Activated T-cell treated with anti-CD3 and anti-CD28 coated beads, Interleukin-2, amount 50 U/mL, for 24 hours (primary cell): ENCODE measurements around the gene CASR.

ENCODE experiments used
- DNase-seq: peaks from one replicate; pipeline ENCODE4 v3.0.0-alpha.2; 2020
- H3K27ac Mint-ChIP-seq: 2 replicates; pipeline ENCODE4 v1.8.0; 2020; ENCODE audit warnings: mild to moderate bottlenecking, mixed read lengths
- H3K27me3 Mint-ChIP-seq: 2 replicates; pipeline ENCODE4 v1.8.0; 2020; ENCODE audit warnings: mixed read lengths
- H3K36me3 Mint-ChIP-seq: 2 replicates; pipeline ENCODE4 v1.8.0; 2020; ENCODE audit warnings: low read depth, mixed read lengths
- H3K4me1 Mint-ChIP-seq: 2 replicates; pipeline ENCODE4 v1.8.0; 2020; ENCODE audit warnings: low read depth, mixed read lengths
- H3K4me3 Mint-ChIP-seq: 2 replicates; pipeline ENCODE4 v1.8.0; 2020; ENCODE audit warnings: mild to moderate bottlenecking, moderate library complexity, mixed read lengths
- H3K9me3 Mint-ChIP-seq: 2 replicates; pipeline ENCODE4 v1.8.0; 2020; ENCODE audit warnings: mixed read lengths

CASR gene

DNA sequence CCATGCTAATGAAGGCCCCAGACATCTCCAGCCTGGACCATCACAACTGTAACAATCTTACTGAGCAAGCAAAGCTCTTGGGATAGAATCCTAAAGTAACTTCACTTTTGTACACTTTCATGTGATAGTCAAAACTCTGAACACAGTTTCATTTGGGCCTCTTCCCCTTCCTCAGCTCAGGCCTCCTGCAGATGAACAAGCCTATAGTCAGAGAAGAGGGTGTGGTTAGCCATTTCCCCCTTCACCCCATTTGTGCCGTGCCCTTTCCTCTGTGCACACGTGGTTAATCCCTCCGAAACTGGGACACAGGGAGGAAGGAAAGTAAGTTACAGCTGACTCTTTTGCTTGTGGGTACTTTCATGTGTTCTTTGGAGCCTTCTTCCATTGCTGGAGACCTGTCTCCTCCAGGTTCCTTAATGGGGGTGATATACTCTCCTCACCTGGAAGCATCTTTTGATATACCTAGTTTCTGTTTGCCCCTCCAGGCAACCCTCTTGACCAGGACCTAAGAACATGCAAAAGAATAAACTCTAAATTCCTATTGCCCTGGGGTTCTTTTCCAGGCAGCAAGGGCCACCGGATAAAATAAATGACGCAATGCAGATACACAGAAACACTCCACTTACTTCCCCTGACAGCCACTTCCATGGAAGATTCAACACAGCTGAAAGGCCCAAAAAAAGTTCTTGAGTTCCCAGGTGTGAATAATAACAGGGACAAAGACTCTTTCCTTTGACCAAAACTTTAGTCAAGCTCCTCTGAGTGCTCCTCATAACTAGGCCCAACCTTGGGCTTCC, 112.0 kb downstream of the CASR start:
- no peak for DNase-seq
- H3K4me3 Mint-ChIP-seq = no peak overlapping the region
- peaks cover 19% of the 10 kb centered on the region for H3K4me1 Mint-ChIP-seq
- H3K27ac Mint-ChIP-seq = no peak overlapping the region
- H3K27me3 Mint-ChIP-seq = no peaks in the 10 kb centered on the region
- H3K9me3 Mint-ChIP-seq = no peaks in the 10 kb centered on the region
- no peaks in the 10 kb centered on the region for H3K36me3 Mint-ChIP-seq

DNA sequence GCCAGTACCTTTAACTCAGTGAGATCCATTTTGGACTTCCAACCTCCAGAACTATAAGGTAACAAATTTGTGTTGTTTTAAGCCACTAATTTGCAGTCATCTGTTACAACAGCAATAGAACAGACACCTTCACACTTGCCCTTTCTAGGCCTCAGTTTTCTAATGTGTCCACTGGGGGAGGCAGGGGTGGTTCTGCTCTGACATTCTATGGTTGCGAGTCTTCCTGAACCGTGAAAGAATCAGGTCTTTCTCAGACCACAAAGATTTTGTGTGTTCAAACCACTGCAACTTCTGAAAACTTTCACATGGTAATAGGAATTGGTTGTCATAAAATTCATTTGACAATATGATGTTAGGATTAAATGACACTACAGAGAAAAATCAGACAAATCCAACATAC, 114.8 kb downstream of the CASR start:
- Mint-ChIP-seq H3K9me3 (no peaks in the 10 kb centered on the region), H3K4me1 (peaks cover 19% of the 10 kb centered on the region), H3K27me3 (no peaks in the 10 kb centered on the region), H3K4me3 (no peak overlapping the region), H3K36me3 (no peaks in the 10 kb centered on the region), H3K27ac (no peak overlapping the region)
- DNase-seq = no peak

DNA sequence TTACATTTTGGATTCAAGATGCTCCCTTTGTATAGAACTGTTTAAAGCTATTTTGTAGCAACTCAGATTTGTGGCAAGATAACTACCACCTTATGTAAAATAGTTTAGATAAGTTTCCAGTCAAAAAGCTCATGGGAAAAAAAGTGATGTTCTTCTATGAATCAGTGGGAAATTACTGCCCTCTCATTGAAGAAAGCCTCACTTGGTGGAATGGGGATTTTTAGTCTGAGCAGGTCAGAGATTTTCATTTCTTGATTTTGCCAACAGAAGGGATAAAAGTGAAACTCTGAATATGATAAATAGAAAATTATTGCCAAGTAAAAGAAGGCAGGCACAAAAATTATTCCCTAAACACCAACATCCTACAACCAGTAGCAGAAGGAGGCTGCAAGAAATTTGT, 115.7 kb downstream of the CASR start:
- Mint-ChIP-seq H3K36me3 (no peaks in the 10 kb centered on the region), H3K9me3 (no peaks in the 10 kb centered on the region), H3K27ac (peak overlapping the region; percentile 31), H3K4me1 (peaks cover 19% of the 10 kb centered on the region), H3K27me3 (no peaks in the 10 kb centered on the region), H3K4me3 (no peak overlapping the region)
- no peak for DNase-seq

DNA sequence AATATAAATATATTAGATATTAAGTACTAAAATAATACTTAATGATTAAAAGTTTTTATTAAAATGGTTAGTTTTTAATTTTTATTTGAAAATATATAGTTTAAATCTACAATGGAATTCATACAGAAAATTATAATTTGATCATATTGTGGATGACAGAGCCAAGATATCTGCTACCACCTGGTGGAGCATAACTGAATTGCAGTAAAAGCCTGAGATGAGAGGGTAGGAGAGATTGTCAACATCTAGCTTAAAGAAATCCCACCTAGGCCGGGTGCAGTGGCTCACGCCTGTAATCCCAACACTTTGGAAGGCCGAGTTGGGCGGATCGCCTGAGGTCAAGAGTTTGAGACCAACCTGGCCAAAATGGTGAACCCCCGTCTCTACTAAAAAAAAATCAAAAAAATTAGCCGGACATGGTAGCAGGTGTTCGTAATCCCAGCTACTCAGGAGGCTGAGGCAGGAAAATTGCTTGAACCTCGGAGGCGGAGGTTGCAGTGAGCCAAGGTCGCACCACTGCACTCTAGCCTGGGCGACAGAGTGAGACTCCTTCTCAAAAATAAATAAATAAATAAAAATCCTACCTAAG, 116.5 kb downstream of the CASR start:
- no peak overlapping the region for H3K27ac Mint-ChIP-seq
- no peak overlapping the region for H3K4me3 Mint-ChIP-seq
- no peaks in the 10 kb centered on the region for H3K36me3 Mint-ChIP-seq
- H3K27me3 Mint-ChIP-seq = no peaks in the 10 kb centered on the region
- DNase-seq = no peak
- H3K9me3 Mint-ChIP-seq = no peaks in the 10 kb centered on the region
- H3K4me1 Mint-ChIP-seq = peaks cover 19% of the 10 kb centered on the region

DNA sequence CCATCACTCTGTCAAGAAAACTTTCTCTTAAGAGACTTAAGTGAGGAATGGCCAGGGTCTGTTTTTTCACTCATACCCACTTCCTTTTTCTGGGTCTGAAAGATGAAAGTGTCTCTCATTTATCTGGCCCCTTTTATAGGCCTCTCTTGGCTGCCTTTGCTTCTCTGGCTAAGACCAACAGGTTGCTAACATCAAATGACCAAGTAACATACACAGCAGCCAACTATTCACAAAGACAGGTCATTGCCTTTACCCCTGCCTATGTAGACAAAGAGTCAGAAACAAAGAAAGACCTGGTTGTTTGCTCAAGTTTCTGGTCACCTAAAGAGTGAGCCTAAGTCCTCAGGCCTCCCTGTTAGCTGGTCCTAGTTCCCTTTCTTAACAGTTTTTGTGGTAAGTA, 117.6 kb downstream of the CASR start:
- DNase-seq = no peak

DNA sequence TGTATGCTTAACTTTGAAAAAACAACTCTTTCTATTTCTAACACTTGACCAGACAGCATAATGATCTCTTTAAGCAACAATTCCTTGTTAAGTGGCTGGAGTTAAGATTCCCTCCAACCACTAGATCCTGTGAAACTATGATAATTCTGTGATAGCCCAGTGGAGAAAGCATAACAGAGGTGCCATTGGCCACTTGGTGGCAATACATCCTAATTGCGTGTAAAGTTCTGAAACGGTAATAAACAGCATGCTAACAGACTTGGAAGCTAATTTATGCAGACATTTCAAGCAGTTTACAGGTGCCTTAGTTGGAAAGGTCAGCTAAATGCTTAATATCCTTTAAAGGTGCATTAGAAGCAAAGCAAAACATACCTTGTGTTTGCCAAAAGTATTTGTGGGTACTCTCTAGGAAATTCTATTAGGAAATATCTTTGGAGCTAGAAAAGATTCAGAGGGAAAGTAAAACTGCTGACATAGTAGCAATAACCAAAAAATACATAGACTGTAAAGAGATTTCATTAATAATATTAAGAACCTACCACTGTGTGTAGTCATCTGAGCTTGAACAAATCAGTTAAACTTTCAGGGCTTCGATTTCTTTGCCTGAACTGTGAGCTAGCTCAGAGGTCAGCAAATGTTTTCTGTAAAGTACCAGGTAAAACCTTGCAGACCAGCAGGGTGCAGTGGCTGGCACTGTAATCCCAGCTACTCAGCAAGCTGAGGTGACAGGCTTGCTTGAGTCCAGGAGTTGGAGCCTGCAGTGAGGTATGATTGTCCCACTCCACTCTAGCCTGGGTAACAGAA, 122.6 kb downstream of the CASR start:
- no peaks in the 10 kb centered on the region for H3K36me3 Mint-ChIP-seq
- no peaks in the 10 kb centered on the region for H3K4me1 Mint-ChIP-seq
- DNase-seq = no peak
- no peaks in the 10 kb centered on the region for H3K27me3 Mint-ChIP-seq
- no peak overlapping the region for H3K27ac Mint-ChIP-seq
- H3K9me3 Mint-ChIP-seq = no peaks in the 10 kb centered on the region
- H3K4me3 Mint-ChIP-seq = no peak overlapping the region

More for the DNA sequence above, 117.6 kb downstream of the CASR start:
- peaks cover 19% of the 10 kb centered on the region for H3K4me1 Mint-ChIP-seq
- H3K4me3 Mint-ChIP-seq = no peak overlapping the region
- no peaks in the 10 kb centered on the region for H3K36me3 Mint-ChIP-seq
- no peaks in the 10 kb centered on the region for H3K27me3 Mint-ChIP-seq
- no peak overlapping the region for H3K27ac Mint-ChIP-seq
- no peaks in the 10 kb centered on the region for H3K9me3 Mint-ChIP-seq

DNA sequence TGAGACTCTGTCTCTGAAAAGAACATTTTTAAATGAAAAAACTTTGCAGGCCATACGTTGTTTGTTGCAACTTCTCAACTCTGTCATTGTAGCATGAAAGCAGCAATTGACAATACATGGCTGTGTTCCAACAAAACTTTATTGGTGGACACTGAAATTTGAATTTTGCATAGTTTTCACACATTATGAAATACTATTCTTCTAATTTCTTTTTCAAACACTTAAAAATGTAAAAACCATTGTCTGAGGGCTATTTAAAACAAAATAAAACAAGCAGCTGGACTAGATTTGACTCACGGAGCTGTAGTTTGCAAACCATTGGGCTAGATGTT, 123.1 kb downstream of the CASR start:
- no peaks in the 10 kb centered on the region for H3K36me3 Mint-ChIP-seq
- H3K4me3 Mint-ChIP-seq = no peak overlapping the region
- H3K27ac Mint-ChIP-seq = no peak overlapping the region
- H3K4me1 Mint-ChIP-seq = no peaks in the 10 kb centered on the region
- no peaks in the 10 kb centered on the region for H3K27me3 Mint-ChIP-seq
- H3K9me3 Mint-ChIP-seq = no peaks in the 10 kb centered on the region
- DNase-seq = no peak

DNA sequence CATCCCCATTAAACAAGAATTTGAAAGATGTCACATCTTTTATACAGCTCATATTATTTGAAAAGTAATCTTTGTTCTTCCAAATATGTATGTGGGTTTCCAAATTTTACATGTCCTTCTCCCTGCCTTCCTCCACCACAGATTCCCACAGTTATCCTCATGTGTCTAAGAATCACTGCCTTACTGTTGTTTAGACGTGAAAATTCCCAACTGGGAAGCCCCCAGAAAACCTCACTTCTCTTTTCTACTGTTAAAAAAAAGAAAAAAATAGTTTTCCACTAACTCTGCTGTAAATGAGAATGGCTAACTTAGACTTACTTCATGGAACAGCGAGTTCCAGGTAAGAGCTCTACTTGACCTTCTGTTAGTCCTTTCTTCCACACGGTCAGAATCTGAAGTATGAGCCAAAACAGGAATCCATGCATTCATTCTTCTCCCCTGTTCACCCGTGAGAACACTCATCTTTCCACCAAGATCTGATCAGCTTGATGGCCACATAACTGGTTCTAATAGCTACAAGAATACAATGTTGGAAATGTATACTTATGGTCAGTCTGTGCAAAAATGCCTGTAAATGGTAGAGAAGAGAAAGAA, 123.7 kb downstream of the CASR start:
- no peaks in the 10 kb centered on the region for H3K36me3 Mint-ChIP-seq
- no peak overlapping the region for H3K4me3 Mint-ChIP-seq
- no peaks in the 10 kb centered on the region for H3K9me3 Mint-ChIP-seq
- H3K4me1 Mint-ChIP-seq = no peaks in the 10 kb centered on the region
- no peak for DNase-seq
- no peaks in the 10 kb centered on the region for H3K27me3 Mint-ChIP-seq
- H3K27ac Mint-ChIP-seq = no peak overlapping the region

DNA sequence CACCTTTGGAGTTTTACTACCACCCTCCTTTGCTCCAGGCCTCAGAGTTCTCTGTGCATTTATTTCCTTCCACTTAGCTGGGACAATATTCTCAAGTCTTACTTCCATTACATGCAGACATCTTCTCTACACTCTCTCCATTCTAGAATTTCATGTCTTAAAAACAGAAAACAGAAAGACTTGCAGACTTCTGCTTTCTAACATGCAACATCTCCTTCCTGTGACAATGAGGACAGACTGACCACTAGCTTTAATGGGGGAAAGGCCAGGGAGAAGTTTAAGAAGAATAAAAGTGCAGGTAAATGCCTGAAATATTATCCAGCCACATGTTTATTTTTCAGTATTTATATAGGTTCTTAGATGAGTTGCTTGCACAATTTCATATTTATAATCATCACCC, 124.5 kb downstream of the CASR start:
- Mint-ChIP-seq H3K4me1 (peaks cover 4% of the 10 kb centered on the region), H3K36me3 (no peaks in the 10 kb centered on the region), H3K27ac (no peak overlapping the region), H3K4me3 (no peak overlapping the region), H3K27me3 (no peaks in the 10 kb centered on the region), H3K9me3 (no peaks in the 10 kb centered on the region)
- no peak for DNase-seq

DNA sequence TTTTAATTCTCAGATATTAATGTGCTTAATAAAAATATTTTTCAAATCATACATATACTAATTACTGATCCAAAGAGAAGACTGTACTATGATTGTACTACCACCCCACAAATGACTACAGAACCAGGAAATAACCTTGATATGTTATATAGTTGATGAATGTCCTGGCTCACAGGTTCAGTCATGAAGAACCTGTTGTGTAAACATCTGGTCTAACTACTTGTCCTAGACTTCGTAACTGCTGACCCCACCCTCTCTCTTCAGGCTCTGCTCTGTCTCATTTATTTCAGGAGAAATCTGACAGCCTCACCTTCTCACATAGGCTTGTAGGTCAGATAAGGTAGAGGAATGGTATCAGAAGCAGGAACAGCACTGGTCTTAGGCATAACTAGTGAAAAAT, 126.9 kb downstream of the CASR start:
- H3K27ac Mint-ChIP-seq = no peak overlapping the region
- no peaks in the 10 kb centered on the region for H3K36me3 Mint-ChIP-seq
- peaks cover 2% of the 10 kb centered on the region for H3K27me3 Mint-ChIP-seq
- no peaks in the 10 kb centered on the region for H3K9me3 Mint-ChIP-seq
- no peak for DNase-seq
- no peak overlapping the region for H3K4me3 Mint-ChIP-seq
- peaks cover 7% of the 10 kb centered on the region for H3K4me1 Mint-ChIP-seq

DNA sequence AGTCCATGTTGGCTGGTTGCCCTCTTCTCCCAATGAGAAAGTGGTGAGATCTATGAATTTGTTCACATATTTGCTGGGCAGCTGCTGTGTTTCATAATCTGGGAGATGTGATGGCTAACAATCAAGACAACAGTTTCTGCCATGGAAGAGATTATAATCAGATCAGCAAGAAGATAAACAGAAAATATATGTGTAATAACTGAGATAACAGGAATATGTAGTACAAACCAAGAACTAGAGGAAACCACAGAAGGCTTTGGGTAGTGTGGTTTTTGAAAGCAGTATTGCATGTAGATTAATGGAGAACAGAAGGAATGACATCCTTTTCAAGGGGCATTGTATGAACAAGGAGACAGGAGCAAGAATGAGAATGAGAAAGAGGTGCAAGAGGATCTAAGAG, 129.4 kb downstream of the CASR start:
- Mint-ChIP-seq H3K4me1 (peaks cover 7% of the 10 kb centered on the region), H3K27ac (no peak overlapping the region), H3K27me3 (peaks cover 6% of the 10 kb centered on the region)

DNA sequence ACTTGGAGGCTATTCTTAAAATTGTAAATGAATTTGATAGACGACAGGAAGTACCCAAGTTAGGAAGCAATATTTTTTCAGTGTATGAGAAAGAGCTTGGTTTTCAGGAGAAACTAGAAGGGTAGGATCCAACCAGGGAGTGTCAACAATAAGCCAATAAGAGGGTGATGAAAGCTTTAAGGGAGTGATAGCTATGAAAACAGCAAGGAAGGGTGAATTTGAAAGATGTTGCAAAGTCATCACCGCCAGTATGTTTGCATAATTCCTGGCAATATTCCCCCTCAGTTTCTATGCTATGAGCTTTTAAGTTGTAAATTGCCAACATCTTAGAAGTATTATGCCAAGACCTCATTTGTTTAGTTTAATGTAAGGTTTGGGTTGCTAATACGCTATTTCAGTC, 129.8 kb downstream of the CASR start:
- H3K4me1 Mint-ChIP-seq = peaks cover 7% of the 10 kb centered on the region
- H3K36me3 Mint-ChIP-seq = no peaks in the 10 kb centered on the region
- no peaks in the 10 kb centered on the region for H3K9me3 Mint-ChIP-seq
- DNase-seq = no peak
- peaks cover 6% of the 10 kb centered on the region for H3K27me3 Mint-ChIP-seq
- H3K27ac Mint-ChIP-seq = no peak overlapping the region
- no peak overlapping the region for H3K4me3 Mint-ChIP-seq

More for the DNA sequence above, 129.4 kb downstream of the CASR start:
- H3K4me3 Mint-ChIP-seq = no peak overlapping the region
- no peak for DNase-seq
- H3K36me3 Mint-ChIP-seq = no peaks in the 10 kb centered on the region
- no peaks in the 10 kb centered on the region for H3K9me3 Mint-ChIP-seq

DNA sequence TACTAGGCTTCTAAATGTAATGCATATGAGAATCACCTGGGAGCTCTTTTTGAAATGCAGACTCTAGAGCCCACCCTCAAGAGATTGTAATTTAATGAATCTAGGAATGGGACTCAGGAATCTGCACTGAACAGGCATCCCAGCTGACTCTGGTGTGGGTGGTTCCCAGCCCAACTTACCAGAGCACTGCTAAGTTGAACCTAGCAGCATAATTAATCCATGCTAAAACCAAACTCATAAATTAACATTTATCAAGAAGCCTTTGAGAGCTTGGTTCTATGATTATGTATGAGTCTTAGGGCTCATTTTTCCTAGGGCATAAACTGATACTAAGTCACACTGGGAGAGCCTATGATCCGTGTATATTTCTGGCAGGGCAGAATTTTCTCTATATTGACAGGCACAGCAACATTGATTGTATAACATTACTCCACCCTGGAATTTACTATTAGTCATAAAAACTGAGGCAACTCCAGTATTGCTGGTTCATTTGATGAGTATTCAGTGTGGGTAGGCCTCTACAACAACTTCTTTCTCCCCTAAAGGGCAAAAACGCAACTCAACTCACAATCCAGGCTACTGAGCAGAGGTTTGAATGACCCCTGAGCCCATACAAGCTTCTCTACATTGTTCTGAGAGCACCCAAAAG, 130.9 kb downstream of the CASR start:
- Mint-ChIP-seq H3K27ac (no peak overlapping the region), H3K36me3 (no peaks in the 10 kb centered on the region), H3K4me3 (no peak overlapping the region), H3K27me3 (peaks cover 6% of the 10 kb centered on the region), H3K4me1 (peaks cover 7% of the 10 kb centered on the region), H3K9me3 (peaks cover 2% of the 10 kb centered on the region)
- no peak for DNase-seq

DNA sequence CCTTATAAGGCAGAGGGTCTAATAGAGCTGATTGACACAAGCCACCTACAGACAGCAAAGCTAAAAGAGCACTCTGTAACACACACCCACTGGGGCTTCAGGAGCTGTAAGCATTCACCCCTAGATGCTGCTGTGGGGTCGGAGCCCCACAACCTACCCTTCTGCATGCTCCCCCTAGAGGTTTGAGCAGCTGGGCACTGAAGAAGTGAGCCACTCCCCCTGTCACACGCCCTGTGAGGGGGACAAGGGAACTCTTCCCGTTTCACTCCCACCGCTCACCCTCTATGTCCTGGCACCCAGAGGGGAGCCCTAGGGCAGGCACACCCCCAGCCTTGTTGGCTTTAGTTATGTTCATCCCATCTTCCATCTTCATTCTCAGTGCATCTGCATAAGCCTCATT, 132.2 kb downstream of the CASR start:
- Mint-ChIP-seq H3K27me3 (peaks cover 6% of the 10 kb centered on the region), H3K4me3 (no peak overlapping the region), H3K36me3 (no peaks in the 10 kb centered on the region), H3K27ac (no peak overlapping the region), H3K9me3 (peaks cover 5% of the 10 kb centered on the region), H3K4me1 (peaks cover 7% of the 10 kb centered on the region)
- no peak for DNase-seq
